Suprapubic skin (tissue), 3 donors: ENCODE results near the gene PIP5K1C.

Experiments
- POLR2AphosphoS5 ChIP-seq, 3 donors: sonication (generic); formaldehyde crosslinking; IDR thresholded peaks; one replicate each; pipeline ENCODE4 v1.6.1; 2017; ENCODE audit warnings: antibody characterized with exemption in 3 of 3
- TF ChIP-seq, protein P1 (sequence below), 2 donors: fragments of 200-600 bp in 1 of 2; fragments of 450-650 bp in 1 of 2; sonication (generic) in 1 of 2; IDR thresholded peaks; one replicate each; pipeline ENCODE4 v1.5.1; 2016 to 2019; ENCODE audit warnings: antibody characterized with exemption in 2 of 2, mild to moderate bottlenecking in 1 of 2, moderate library complexity in 1 of 2

GRCh38 chr19:3698386-3698950, 1.8 kb downstream of the PIP5K1C start:
- TF ChIP-seq, protein P1, sequence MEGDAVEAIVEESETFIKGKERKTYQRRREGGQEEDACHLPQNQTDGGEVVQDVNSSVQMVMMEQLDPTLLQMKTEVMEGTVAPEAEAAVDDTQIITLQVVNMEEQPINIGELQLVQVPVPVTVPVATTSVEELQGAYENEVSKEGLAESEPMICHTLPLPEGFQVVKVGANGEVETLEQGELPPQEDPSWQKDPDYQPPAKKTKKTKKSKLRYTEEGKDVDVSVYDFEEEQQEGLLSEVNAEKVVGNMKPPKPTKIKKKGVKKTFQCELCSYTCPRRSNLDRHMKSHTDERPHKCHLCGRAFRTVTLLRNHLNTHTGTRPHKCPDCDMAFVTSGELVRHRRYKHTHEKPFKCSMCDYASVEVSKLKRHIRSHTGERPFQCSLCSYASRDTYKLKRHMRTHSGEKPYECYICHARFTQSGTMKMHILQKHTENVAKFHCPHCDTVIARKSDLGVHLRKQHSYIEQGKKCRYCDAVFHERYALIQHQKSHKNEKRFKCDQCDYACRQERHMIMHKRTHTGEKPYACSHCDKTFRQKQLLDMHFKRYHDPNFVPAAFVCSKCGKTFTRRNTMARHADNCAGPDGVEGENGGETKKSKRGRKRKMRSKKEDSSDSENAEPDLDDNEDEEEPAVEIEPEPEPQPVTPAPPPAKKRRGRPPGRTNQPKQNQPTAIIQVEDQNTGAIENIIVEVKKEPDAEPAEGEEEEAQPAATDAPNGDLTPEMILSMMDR (IDR thresholded peaks at IDR 0.05), result no peak
- no peak for TF ChIP-seq POLR2AphosphoS5 (IDR thresholded peaks at IDR 0.05)
